Thymus (tissue), 11 donors: Measurements from ENCODE around the gene HIP1. TPM values are rescaled to one million over a fixed set of nuclear protein-coding genes. Genes with fewer than 3 reads are reported as not detected.
"Not testable (repeated sequence)": the region's sequence is repeated elsewhere in the genome, so short reads cannot be mapped to it uniquely, and the experiment has no call there.

Experiments
- DNase-seq, 9 donors: peaks; one replicate each; pipeline ENCODE4 v3.0.0-alpha.2; 2013; ENCODE audit warnings: low spot score in 9 of 9, low read depth in 6 of 9, missing footprints in 1 of 9
- H3K27ac ChIP-seq, 2 donors: one replicate each; pipeline ENCODE4 v1.5.1; 2013; ENCODE audit warnings: control low read depth in 1 of 2, low read depth in 1 of 2, low read length in 1 of 2, mild to moderate bottlenecking in 1 of 2, moderate library complexity in 1 of 2
- H3K27me3 ChIP-seq, 2 donors: one replicate each; pipeline ENCODE4 v1.5.1; 2013; ENCODE audit warnings: low read length in 1 of 2; ENCODE audit not compliant: control insufficient read depth in 2 of 2, insufficient read depth in 1 of 2
- H3K36me3 ChIP-seq, 2 donors: one replicate each; pipeline ENCODE4 v1.5.1; 2013; ENCODE audit warnings: low read length in 1 of 2, mild to moderate bottlenecking in 1 of 2, moderate library complexity in 1 of 2; ENCODE audit not compliant: control insufficient read depth in 2 of 2, insufficient read depth in 2 of 2
- H3K4me1 ChIP-seq, 2 donors: one replicate each; pipeline ENCODE4 v1.5.1; 2013; ENCODE audit warnings: low read length in 2 of 2; ENCODE audit not compliant: control insufficient read depth in 2 of 2, insufficient read depth in 2 of 2
- H3K4me3 ChIP-seq, 2 donors: one replicate each; pipeline ENCODE4 v1.5.1; 2013; ENCODE audit warnings: low read length in 2 of 2, control low read depth in 1 of 2, mild to moderate bottlenecking in 1 of 2
- H3K9me3 ChIP-seq, 2 donors: one replicate each; pipeline ENCODE4 v1.5.1; 2013; ENCODE audit warnings: low read length in 1 of 2, mild to moderate bottlenecking in 1 of 2; ENCODE audit not compliant: control insufficient read depth in 2 of 2, insufficient read depth in 1 of 2
- WGBS: extraction: QIAGEN DNeasy Blood & Tissue Kit; methylation state at CpG from one replicate; pipeline ENCODE4 v1.1.7; 2013; 5-methylcytosine and 5-hydroxymethylcytosine counted together
- polyA plus RNA-seq: library from polyadenylated mRNA; stranded (reverse); fragments of 200-250 nt; gene quantifications from one replicate; pipeline ENCODE4 v1.2.3, GENCODE V29; 2013
- total RNA-seq: library from RNA; stranded (reverse); fragments of 120-200 nt; gene quantifications from one replicate; pipeline ENCODE4 v1.2.4, GENCODE V29; 2013
- donor health status: healthy.

The HIP1 gene
- total and polyA plus RNA-seq, 2 donors: 3.3 to 3.5 TPM

DNA sequence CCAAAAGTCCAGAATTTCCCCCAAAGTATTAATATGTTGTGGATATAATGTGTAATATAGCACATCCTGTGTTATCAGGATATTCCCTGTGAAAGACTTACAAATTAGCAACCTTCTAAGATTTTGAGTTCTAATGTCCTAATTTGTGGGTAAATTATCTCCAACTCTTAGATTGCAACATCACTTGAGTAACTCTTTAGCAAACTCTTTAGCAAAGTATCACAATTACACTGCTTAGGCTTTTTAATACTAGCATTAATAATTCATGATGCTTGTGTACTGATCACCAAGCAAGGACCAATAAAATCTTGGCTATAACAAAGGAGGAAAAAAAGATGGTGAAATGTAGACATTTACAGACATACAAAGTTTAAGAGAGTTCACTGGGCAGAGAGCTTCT is 27.7 kb downstream of the HIP1 start:
- H3K4me1 ChIP-seq: peaks cover 5 to 9% of the 10 kb centered on the region in 2 donors
- no peak overlapping the region for H3K27ac ChIP-seq
- H3K27me3 ChIP-seq: no peaks in the 10 kb centered on the region
- no peaks in the 10 kb centered on the region for H3K36me3 ChIP-seq
- no peak overlapping the region for H3K4me3 ChIP-seq
- DNase-seq: no peak
- H3K9me3 ChIP-seq: peaks cover 0 to 8% of the 10 kb centered on the region in 2 donors

DNA sequence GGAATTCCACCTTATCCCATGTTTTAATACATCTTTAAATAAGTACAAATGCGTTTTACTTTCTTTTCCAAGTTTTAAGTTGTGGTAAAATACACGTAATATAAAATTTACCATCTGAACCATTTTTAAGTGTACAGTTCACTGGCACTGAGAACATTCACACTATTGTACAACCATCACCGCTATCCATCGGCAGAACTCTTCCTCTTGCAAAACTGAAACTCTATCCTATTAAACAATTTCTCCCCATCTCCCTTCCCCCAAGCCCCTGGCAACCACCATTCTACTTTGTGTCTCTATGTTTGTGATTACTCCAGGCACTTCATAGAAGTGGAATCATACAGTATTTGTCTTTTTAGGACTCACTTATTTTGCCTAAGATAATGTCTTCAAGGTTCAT is 33.8 kb downstream of the HIP1 start:
- DNase-seq: no peak
- WGBS: 95% methylated on average over 4 of the region's 4 CpGs
- no peaks in the 10 kb centered on the region for H3K4me1 ChIP-seq
- H3K9me3 ChIP-seq: peaks cover 0 to 3% of the 10 kb centered on the region in 2 donors
- no peaks in the 10 kb centered on the region for H3K36me3 ChIP-seq
- H3K27ac ChIP-seq: no peak overlapping the region
- H3K4me3 ChIP-seq: no peak overlapping the region
- H3K27me3 ChIP-seq: no peaks in the 10 kb centered on the region

DNA sequence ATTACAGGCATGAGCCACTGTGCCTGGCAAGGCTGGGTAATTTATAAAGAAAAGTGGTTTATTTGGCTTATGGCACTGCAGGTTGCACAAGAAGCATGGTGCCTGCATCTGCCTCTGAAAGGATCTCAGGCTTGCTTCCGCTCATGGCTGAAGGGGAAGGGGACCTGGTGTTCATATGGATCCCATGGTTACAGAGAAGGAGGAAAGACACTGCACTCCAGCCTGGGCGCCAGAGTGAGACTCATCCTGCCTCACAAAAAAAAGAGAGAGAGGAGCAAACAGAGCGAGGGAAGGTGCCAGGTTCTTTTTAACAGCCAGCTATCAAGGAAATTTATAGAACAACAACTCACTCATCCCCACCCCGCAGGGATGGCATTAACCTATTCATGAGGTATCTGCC is 36.2 kb downstream of the HIP1 start:
- no peaks in the 10 kb centered on the region for H3K4me1 ChIP-seq
- H3K27ac ChIP-seq: no peak overlapping the region
- H3K9me3 ChIP-seq: no peaks in the 10 kb centered on the region
- DNase-seq: no peak
- no peaks in the 10 kb centered on the region for H3K27me3 ChIP-seq
- H3K4me3 ChIP-seq: no peak overlapping the region
- 97% methylated on average over 4 of the region's 4 CpGs for WGBS
- H3K36me3 ChIP-seq: no peaks in the 10 kb centered on the region

DNA sequence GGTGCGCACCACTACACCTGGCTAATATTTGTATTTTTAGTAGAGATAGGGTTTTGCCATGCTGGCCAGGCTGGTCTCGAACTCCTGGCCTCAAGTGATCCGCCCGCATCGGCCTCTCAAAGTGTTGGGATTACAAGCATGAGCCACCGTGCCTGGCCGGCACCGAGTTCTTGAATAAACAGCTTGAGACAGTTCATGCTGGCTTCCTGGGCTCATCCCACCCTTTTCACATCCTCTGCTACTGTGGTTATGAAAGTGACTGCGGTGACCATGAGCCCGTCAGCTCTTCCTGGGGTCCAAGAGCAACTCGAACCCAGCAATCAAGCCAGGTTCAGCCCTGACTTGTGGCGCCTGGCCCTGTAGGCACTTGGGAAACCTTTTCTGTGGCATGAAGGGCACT is 38.7 kb downstream of the HIP1 start:
- no peak overlapping the region for H3K4me3 ChIP-seq
- no peaks in the 10 kb centered on the region for H3K9me3 ChIP-seq
- H3K4me1 ChIP-seq: no peaks in the 10 kb centered on the region
- H3K36me3 ChIP-seq: no peaks in the 10 kb centered on the region
- H3K27ac ChIP-seq: no peak overlapping the region
- H3K27me3 ChIP-seq: no peaks in the 10 kb centered on the region
- WGBS: 96% methylated on average over 12 of the region's 12 CpGs
- DNase-seq: no peak

DNA sequence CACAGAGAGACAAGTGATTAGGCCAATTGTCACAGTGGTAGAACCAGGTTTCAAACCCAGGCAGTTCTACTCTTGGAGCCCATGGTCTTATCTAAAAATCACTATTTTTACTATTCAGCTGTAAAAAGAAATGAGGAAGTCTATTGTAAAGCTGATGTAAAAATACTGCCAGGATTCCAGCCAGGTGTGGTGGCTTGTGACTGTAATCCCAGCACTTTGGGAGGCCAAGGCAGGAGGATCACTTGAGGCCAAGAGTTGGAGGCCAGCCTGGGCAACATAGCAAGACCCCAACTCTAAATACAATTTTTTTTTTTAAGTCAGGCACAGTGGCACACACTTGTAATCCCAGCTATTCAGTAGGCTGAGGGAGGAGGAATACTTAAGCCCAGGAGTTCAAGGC is 40.4 kb downstream of the HIP1 start:
- Histone ChIP-seq H3K4me1 (no peaks in the 10 kb centered on the region), H3K4me3 (no peak overlapping the region), H3K27ac (no peak overlapping the region), H3K36me3 (no peaks in the 10 kb centered on the region), H3K27me3 (no peaks in the 10 kb centered on the region), H3K9me3 (no peaks in the 10 kb centered on the region)
- no peak for DNase-seq

DNA sequence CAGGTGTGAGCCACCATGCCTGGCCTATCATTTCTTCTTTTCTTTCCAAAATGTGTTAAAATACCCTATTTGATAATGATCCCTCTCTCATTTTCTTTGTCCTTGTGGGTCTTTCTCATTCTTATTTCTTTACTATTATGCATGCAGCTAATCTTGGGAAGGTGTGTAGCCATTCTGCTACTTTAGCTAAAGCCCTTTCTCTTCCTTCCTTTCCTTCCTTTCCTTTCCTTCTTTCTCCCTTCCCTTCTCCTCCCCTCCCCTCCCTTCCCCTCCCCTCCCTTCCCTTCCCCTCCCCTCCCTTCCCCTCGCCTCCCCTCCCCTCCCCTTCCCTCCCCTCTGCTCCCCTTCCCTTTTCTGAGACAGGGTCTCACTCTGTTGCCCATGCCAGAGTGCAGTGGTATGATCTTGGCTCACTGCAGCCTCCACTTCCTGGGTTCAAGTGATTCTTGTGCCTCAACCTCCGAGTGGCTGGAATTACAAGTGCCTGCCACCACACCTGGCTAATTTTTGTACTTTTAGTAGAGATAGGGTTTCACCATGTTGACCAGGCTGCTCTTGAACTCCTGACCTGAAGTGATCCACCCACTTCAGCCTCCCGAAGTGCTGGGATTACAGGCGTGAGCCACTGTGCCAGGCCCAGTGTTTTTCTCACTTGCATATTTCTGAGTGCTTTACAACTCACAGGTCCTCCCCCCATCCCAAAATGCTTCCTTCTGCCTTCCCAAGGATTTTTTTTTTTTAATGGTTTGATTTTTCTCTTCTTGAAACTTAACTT is 42.3 kb downstream of the HIP1 start:
- no peaks in the 10 kb centered on the region for H3K36me3 ChIP-seq
- H3K4me1 ChIP-seq: no peaks in the 10 kb centered on the region
- H3K4me3 ChIP-seq: no peak overlapping the region
- H3K9me3 ChIP-seq: no peaks in the 10 kb centered on the region
- DNase-seq: no peak
- WGBS: 96% methylated on average over 3 of the region's 4 CpGs
- no peak overlapping the region for H3K27ac ChIP-seq
- no peaks in the 10 kb centered on the region for H3K27me3 ChIP-seq

DNA sequence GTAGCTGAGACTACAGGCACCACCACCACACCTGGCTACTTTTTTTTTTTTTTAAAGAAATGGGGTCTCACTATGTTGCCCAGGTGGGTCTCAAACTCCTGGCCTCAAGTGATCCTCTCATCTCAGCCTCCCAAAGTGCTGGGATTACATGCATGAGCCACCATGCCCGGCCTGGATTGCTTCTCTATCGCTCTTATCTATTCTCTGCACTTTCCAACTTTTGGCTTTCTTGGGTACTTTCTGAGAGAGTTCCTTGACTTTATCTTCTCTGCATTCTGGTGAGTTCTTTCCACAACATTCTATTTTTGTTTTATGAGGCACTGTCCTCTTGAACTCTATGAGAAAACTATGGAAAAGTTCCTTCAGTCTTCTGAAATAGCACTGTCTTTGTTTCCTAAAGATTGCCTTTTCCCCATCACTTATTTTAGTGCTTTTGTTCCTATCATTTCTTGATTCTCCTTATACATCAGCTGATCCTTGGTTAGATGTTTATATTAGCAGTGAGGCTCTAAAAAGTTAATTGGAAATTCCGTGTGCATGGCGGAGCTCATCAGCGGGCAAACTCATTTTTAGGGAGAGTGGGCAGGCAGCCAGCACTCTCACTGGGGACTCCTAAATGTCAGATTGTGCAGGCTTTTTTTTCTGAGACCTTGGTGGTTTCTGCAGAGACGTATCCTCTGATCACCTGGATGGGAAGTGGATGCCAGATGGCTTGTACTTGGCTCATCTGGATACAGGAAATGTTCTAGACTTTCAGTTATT is 43.9 kb downstream of the HIP1 start:
- Histone ChIP-seq H3K9me3 (no peaks in the 10 kb centered on the region), H3K36me3 (no peaks in the 10 kb centered on the region), H3K27me3 (no peaks in the 10 kb centered on the region), H3K4me3 (no peak overlapping the region), H3K27ac (no peak overlapping the region), H3K4me1 (no peaks in the 10 kb centered on the region)
- no peak for DNase-seq
- WGBS: 78% methylated on average over 6 of the region's 6 CpGs

DNA sequence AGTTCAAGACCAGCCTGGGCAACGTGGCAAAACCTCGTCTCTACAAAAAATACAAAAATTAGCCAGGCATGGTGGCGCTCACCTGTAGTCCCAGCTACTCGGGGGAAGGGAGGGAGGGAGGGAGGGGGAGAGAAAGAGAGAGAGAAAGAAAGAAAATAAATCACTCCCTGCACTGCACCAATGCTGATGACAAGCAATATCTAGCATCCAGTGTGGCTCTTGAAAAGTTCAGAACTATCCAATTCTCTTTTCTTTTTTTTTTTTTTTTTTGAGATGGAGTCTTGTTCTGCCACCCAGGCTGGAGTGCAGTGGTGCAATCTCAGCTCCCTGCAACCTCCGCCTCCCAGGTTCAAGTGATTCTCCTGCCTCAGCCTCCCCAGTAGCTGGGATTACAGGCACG is 45.1 kb downstream of the HIP1 start:
- not testable (repeated sequence) for H3K27me3 ChIP-seq, H3K4me1 ChIP-seq, H3K9me3 ChIP-seq, H3K36me3 ChIP-seq, H3K27ac ChIP-seq, H3K4me3 ChIP-seq, DNase-seq
- 96% methylated on average over 6 of the region's 6 CpGs for WGBS

DNA sequence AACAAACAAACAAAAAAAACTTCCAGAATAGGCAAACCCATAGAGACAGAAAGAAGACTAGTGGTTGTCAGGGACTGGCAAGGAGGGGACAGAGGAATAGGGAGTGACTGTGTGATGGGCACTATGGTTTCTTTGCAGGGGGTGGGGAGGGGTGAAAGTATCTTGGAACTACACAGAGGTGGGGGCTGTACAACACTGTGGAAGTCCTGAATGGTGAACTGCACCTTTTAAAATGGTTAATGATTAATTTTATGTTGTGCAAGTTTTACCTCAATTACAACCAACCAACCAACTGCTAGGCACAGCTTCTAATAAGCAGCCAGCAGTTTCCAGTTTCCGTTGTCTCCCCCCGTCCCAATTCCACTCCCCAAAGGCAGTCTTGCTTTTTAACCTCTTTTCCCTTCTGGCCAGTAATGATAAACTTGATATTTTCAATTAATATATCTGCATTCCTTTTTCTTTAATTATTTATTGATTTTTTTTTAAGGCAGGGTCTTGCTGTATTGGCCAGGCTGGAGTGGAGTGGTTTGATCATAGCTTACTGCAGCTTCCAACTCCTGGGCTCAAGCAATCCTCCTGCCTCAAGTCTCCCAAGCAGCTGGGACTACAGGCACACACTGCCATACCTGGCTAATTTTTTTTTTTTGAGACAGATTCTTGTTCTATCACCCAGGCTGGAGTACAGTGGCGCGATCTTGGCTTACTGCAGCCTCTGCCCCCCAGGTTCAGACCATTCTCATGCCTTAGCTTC is 46.8 kb downstream of the HIP1 start:
- Histone ChIP-seq H3K36me3 (no peaks in the 10 kb centered on the region), H3K27ac (no peak overlapping the region), H3K4me1 (no peaks in the 10 kb centered on the region), H3K9me3 (no peaks in the 10 kb centered on the region), H3K4me3 (no peak overlapping the region), H3K27me3 (no peaks in the 10 kb centered on the region)
- WGBS: 95% methylated on average over 4 of the region's 4 CpGs
- no peak for DNase-seq
